ENCODE measurements around the gene PJA1. TPM values are rescaled to one million over a fixed set of nuclear protein-coding genes. Genes with fewer than 3 reads are reported as not detected.

Gene PJA1
- total RNA-seq, 3 donors from 2014 or later = 20.0 to 50.1 (median 25.6) TPM

GRCh38 chrX:69142788-69143469, 22.3 kb downstream of the PJA1 start:
- Histone ChIP-seq H3K27me3 (peaks cover 0 to 58% of the 10 kb centered on the region in 2 donors), H3K4me1 (no peaks in the 10 kb centered on the region), H3K36me3 (no peaks in the 10 kb centered on the region), H3K27ac (peak overlapping the region in 1 of 2 donors; percentile 52), H3K4me3 (no peak overlapping the region), H3K9me3 (no peaks in the 10 kb centered on the region)
- no peak for DNase-seq (ENCODE audit: low spot score in 2 of 2)
- TF ChIP-seq CTCF (IDR thresholded peaks at IDR 0.05) (no peak), POLR2A (IDR thresholded peaks at IDR 0.05) (no peak), POLR2AphosphoS5 (IDR thresholded peaks at IDR 0.05) (no peak)
- intact Hi-C loops (cut with DNase I; ENCODE audit: low total_unique reads) = no loop called here

DNA sequence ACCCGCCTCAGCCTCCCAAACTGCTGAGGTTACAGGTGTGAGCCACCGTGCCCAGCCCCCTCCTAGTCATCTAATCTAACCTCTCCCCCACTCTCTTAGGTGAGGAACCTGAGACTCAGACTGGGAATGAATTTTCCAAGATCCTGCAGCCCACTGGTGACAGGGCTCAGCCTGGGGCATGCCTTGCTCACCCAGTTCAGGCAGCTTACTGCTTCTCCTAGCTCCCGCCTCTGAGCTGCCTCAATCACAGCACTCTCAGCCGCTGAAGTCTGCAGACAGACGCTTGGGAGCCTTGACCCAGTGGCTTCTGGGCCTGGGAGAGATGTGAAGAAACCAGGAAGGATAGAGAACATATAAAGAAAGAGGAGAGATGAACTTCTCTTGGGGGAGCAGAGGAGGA, 24.4 kb downstream of the PJA1 start:
- no peak for DNase-seq (ENCODE audit: low spot score in 2 of 2)
- Histone ChIP-seq H3K4me1 (peaks cover 0 to 4% of the 10 kb centered on the region in 2 donors), H3K4me3 (no peak overlapping the region), H3K9me3 (no peaks in the 10 kb centered on the region), H3K36me3 (no peaks in the 10 kb centered on the region), H3K27me3 (peaks cover 0 to 77% of the 10 kb centered on the region in 2 donors), H3K27ac (no peak overlapping the region)
- intact Hi-C loops (cut with DNase I; ENCODE audit: low total_unique reads) = no loop called here
- no peak for TF ChIP-seq POLR2AphosphoS5 (IDR thresholded peaks at IDR 0.05)
- TF ChIP-seq CTCF (IDR thresholded peaks at IDR 0.05) = no peak
- TF ChIP-seq POLR2A (IDR thresholded peaks at IDR 0.05) = no peak

DNA sequence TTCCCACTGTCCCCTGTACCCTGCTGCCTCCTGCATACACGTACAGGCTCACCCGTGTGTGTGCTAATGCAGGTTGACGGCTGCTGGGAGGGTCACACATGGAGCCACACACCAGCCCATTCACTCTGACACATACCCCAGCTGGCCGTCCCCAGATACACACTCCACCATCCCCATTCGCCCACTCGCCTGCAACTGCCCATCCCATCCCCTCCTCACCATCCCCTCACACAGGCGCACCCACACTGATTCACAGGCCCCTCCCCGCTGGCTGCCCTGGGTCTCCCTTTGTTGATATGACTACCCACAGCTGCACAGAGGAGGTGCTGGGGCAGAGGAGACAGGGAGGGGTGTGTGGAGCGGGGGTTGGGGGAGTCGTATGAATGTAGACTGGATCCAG, 25.7 kb downstream of the PJA1 start:
- Histone ChIP-seq H3K36me3 (no peaks in the 10 kb centered on the region), H3K4me3 (no peak overlapping the region), H3K27ac (peak overlapping the region in 1 of 2 donors; percentile 40), H3K9me3 (no peaks in the 10 kb centered on the region), H3K4me1 (peaks cover 0 to 4% of the 10 kb centered on the region in 2 donors), H3K27me3 (peaks cover 0 to 78% of the 10 kb centered on the region in 2 donors)
- TF ChIP-seq CTCF (IDR thresholded peaks at IDR 0.05) = no peak
- TF ChIP-seq POLR2AphosphoS5 (IDR thresholded peaks at IDR 0.05) = no peak
- no peak for TF ChIP-seq POLR2A (IDR thresholded peaks at IDR 0.05)
- intact Hi-C loops (cut with DNase I; ENCODE audit: low total_unique reads) = no loop called here
- no peak for DNase-seq (ENCODE audit: low spot score in 2 of 2)

DNA sequence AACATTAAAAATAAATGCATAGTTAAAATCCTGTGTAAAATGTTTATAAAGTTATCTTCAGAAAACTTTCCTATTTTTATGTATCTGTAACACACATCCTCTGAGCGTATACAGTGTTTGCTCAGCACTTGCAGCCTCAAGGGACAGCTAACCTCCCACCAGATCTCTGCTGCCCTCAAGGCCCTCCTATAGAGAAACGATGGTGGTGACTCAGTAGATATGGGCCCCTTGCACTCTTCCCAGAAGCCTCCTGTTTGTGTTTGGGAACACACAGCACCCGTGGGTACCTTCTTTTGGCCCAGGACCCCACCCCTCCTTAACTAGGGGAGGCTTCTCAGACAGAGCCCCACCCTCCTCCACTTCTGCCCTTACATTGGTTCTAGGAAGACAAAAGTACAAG, 26.7 kb downstream of the PJA1 start:
- no peak for TF ChIP-seq POLR2A (IDR thresholded peaks at IDR 0.05)
- no peak for TF ChIP-seq CTCF (IDR thresholded peaks at IDR 0.05)
- TF ChIP-seq POLR2AphosphoS5 (IDR thresholded peaks at IDR 0.05) = no peak
- DNase-seq (ENCODE audit: low spot score in 2 of 2) = no peak
- peak overlapping the region in 1 of 2 donors; percentile 40 for H3K27ac ChIP-seq
- H3K36me3 ChIP-seq = no peaks in the 10 kb centered on the region
- H3K27me3 ChIP-seq = peaks cover 0 to 78% of the 10 kb centered on the region in 2 donors
- H3K4me1 ChIP-seq = peaks cover 0 to 4% of the 10 kb centered on the region in 2 donors
- no peak overlapping the region for H3K4me3 ChIP-seq
- intact Hi-C loops (cut with DNase I; ENCODE audit: low total_unique reads) = no loop called here
- H3K9me3 ChIP-seq = no peaks in the 10 kb centered on the region

DNA sequence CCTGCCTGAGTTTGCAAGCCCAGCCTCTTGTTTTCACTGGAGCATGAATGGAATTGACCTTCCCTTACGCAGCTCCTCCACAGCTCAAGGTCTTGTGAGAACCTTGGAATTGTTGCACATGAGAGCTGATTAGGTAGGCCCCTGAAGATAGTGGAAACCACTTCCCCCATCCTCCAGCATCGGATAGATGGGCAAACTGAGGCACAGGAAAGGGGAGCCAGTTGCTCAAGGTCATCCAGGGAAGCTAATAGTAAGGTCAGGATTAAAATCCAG, 27.2 kb downstream of the PJA1 start:
- Histone ChIP-seq H3K36me3 (no peaks in the 10 kb centered on the region), H3K4me3 (no peak overlapping the region), H3K27me3 (peaks cover 0 to 79% of the 10 kb centered on the region in 2 donors), H3K4me1 (peaks cover 0 to 4% of the 10 kb centered on the region in 2 donors), H3K9me3 (no peaks in the 10 kb centered on the region), H3K27ac (peak overlapping the region in 1 of 2 donors; percentile 85)
- DNase-seq (ENCODE audit: low spot score in 2 of 2) = no peak
- TF ChIP-seq POLR2A (IDR thresholded peaks at IDR 0.05) = no peak
- TF ChIP-seq POLR2AphosphoS5 (IDR thresholded peaks at IDR 0.05) = no peak
- no peak for TF ChIP-seq CTCF (IDR thresholded peaks at IDR 0.05)
- intact Hi-C loops (cut with DNase I; ENCODE audit: low total_unique reads) = no loop called here
